ENCODE results near the gene SLC9A4.

Gene SLC9A4

DNA sequence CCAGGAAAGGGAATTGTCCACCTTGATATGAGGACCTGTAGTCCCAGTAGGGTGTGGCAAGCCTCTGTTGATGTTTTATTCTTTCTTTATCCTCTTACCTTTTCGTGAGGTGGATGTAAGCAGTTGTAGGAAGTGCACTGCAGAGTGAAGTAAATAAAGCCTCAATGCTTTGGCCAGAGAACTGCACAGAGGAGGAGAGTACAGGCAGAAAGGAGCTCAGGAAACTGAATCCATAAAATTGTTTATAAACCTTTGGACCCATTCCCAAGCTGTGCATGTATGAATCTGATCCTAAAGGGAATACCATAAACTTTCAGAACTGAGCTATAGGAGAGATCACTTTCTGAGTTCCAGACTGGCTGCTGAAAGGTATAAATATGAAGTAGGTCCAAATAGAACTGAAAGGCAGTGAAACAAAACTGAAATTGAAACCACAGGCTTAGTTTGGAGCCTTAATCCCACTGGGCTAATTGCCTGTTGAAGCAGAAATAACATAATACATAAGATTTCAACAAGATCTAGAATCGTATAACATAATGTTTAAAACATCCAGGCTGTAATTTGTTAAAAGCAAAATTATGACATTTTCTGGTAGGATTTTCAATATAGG lies 17.9 kb upstream of the SLC9A4 start:
- DNase-seq (ENCODE audit: low read depth), result no peak

DNA sequence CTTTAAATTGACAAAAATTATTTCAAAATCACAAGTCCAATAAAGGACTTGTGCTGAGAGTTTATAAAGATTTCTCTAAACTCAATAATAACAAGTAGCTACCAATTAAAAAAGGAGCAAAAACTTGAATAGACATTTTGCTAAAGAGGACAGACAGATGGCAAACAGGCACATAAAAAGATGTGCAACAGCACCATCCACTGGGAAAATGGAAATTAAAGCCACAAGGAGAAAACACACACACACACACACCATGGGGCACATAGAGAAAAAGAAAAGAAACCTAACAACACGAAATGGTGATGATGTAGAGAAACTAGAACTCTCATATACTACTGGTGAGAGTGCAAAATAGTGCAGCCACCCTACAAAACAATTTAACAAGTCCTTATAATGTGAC lies 12.6 kb upstream of the SLC9A4 start:
- no peak for DNase-seq (ENCODE audit: low read depth)

GRCh38 chr2:102461188-102461587 lies 11.8 kb upstream of the SLC9A4 start:
- DNase-seq (ENCODE audit: low read depth), result no peak

DNA sequence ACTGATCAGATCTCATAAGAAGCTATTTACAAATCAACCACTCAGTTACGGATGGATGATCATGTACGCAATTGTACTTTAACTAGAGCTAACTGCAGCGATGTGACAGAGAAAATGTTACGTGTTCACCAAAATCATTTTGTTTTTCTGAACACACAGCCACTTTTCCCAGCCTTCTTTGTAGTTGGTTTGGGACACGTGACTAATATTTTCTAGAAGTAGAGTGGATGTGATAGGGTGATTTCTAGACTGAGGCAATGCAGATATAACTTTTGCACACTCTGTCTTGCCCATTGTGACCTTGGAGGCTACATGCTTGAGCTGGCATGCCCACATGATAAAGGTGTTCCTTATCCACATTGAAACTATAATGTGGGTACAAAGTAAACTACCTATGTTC lies 9.9 kb upstream of the SLC9A4 start:
- DNase-seq (ENCODE audit: low read depth), result no peak

GRCh38 chr2:102470168-102470567 lies 2.9 kb upstream of the SLC9A4 start:
- DNase-seq (ENCODE audit: low read depth), result no peak

DNA sequence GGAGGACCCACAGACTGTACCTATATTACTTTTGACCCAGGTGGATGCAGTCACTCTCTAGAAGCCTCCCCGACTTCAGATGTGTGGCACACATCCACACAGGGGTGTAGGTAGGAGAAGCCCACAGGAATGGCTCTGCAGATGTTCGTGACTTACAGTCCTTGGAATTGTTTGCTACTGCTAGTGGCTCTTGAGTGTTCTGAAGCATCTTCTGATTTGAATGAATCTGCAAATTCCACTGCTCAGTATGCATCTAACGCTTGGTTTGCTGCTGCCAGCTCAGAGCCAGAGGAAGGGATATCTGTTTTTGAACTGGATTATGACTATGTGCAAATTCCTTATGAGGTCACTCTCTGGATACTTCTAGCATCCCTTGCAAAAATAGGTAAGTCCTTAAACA lies 605 bp downstream of the SLC9A4 start:
- no peak for DNase-seq (ENCODE audit: low read depth)

DNA sequence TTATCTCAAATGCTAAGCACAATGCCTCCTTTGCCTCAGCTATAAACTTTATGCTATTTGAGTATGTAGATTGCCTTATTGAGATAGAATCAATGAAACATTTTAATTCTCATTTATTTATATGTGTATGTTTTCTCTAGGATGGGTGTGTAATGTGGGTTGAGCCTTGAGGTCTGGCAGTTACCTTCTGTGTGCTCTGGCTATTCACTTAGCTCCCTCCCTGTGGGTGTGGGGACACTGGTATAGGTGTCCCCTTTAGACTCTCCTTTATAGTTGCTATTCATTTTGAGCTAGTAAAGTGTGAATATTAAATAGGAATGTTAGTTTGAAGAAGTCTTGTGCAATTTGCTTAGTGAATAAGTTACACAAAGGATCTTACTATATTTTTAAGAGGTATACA lies 1.8 kb downstream of the SLC9A4 start:
- no peak for DNase-seq (ENCODE audit: low read depth)

GRCh38 chr2:102478686-102479470 lies 5.9 kb downstream of the SLC9A4 start:
- no peak for DNase-seq (ENCODE audit: low read depth)

DNA sequence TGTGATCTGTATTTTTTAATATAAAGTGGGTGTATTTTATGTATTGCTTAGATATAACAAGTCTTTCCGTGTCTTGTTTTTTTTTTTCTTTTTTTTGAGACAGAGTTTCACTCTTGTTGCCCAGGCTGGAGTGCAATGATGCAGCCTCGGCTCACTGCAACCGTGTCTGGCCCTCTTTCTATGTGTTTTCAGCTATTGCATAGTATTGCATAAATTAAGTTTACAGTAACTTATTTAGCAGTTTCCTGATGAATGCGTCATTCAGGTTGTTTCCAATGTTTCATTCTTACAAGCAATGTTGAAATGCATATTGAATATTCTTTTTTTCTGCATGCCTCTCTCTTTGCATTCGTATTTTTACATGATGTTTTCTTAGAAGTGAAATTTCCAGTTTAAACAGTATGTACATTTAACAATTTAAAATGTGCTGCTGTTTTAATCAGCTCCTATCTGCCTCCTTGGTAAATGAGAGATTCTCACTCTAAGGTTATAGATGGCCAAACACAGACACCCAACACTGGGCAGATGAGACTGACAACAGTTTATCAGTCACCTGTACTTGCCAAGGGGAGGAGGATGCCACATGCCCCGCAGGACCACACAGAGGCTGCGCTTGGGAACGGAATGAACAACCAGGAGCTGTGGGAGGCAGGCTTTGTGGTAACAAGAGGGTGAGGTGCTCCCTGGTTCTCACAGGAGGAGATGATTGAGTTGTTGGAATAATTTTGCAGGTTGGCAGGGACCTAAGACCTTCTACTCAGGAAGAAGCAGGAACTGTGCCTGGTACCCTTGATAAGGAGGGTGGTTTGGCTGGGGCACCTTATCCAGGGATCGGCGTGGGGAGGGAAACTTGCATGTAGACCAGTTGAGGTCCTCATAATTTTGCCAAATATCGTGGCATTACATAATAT lies 7.5 kb downstream of the SLC9A4 start:
- DNase-seq (ENCODE audit: low read depth), result no peak

- no peak for DNase-seq (ENCODE audit: low read depth)
Measured at GRCh38 chr2:102481931-102482330, 8.9 kb downstream of the SLC9A4 start.

DNA sequence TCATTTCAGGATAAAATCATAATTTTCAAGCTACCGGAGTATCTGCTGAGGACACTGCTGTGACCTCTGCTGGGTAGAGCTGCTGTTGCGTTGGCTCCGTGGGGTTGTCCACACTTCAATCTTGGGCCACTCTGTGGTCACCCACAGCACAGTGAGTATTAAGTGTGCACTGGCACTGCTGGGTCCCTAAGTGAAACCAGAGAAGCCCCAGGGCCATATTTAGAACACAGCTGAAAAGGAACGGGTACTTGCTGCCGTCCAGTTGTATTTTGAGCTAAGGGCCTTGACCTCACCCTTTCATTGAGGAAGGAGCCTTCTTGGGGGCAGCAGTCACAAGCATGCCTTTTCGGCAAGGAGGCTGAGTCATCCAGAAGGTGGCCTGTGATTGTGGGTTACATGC lies 10.1 kb downstream of the SLC9A4 start:
- no peak for DNase-seq (ENCODE audit: low read depth)

DNA sequence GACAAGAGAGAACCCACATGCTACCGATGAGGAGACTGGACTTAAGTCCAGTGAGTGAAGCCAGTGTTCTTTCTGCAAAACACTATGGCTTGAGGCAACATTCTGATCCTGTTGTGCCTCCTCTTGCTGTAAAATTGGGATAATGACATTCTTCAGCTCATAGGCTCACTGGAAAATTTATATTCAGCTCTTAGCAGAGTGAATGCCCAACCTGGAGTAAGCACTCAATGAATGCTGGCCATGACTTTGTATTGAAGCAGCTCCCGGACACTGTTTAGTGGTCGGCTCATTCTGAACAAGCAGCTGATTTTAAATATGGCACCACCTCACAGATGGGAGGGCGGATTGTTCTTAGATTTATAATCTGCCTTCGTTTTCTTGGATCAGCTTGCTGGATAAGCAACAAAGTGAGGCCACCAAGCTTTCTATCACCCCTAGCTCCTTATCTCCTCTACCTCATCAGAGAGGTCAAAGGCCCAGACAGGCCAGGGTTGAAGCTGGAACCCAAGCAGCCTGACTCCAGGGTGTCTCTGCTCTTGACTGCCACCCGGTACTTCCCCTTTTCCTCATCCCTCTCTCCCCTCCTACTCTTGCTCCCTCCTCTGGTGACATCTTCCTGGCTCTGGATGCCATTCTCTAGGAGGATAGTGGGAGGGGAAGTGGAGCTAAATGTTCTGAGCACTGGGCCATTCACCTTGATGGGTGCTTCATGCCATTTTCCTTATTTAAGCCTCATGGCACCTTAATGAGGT lies 11.5 kb downstream of the SLC9A4 start:
- DNase-seq (ENCODE audit: low read depth), result no peak

GRCh38 chr2:102485147-102485785 lies 12.2 kb downstream of the SLC9A4 start:
- no peak for DNase-seq (ENCODE audit: low read depth)

DNA sequence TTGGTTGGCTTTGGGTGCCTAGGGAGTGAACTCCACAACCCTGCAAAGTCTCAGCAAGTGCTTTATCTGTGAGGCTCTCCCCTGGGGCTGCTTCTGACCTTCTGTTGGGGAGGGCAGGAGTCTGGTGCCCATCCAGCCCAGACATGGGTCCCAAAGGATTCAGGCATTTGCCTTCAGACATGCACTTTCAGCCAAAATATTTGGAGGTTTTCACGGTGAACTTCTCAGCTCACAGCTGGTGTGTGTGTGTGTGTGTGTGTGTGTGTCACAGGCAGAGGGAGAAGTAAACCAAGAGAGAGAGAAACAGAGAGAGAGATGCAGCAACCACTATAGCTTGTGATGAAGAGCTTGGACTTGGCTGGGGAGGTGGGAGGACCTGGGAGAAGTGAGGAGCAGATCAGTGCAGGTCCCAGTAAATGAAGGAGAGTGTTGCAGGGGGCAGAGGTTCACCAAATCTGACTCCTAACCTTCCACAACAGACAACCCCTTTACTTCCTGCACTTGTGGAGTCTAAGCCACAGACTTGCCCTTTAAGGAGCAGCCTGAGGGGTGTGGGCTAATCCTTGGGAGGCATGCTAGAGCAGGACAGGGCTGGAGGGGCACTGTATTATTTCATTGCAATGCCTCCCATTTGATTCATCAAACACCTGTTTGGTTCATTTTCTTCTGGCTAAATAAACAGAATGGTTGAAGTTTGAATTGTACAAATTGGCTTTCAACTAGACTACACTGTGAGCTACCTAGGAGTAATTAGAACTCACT lies 14.1 kb downstream of the SLC9A4 start:
- no peak for DNase-seq (ENCODE audit: low read depth)

- DNase-seq (ENCODE audit: low read depth), result no peak
Measured at GRCh38 chr2:102487761-102488462, 14.9 kb downstream of the SLC9A4 start.

- no peak for DNase-seq (ENCODE audit: low read depth)
Measured at GRCh38 chr2:102489646-102490045, 16.6 kb downstream of the SLC9A4 start.

DNA sequence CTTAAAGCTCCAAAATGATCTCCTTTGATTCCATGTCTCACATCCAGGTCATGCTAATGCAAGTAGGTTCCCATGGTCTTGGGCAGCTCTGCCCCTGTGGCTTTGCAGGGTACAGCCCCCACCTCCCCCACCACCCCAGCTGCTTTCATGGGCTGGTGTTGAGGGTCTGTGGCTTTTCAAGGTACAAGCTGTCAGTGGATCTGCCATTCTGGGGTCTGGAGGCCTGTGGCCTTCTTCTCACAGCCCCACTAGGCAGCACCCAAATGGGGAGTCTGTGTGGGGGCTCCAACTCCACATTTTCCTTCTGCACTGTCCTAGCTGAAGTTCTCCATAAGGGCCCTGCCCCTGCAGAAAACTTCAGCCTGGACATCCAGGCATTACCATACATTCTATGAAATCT lies 19.0 kb downstream of the SLC9A4 start:
- no peak for DNase-seq (ENCODE audit: low read depth)

- DNase-seq (ENCODE audit: low read depth), result no peak
Measured at GRCh38 chr2:102494570-102494969, 21.5 kb downstream of the SLC9A4 start.

DNA sequence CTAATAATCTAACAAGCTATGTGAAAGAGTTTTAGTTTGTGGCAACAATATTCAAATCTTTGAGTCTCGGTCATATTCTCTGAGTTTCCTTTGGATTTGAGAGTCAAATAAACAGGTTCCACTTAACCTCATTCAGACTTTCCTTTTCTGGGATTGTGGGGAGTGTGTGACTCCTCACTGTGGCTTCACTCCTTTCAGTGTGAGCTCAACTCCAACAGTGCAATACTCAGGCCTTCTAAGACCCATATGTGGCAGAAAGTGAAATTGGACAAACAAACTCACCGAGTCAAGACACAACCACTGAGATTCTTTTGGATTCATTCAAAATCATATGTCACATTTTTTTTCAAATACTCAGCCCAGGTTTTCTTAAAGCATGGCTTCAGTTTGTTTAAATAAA lies 25.4 kb downstream of the SLC9A4 start:
- no peak for DNase-seq (ENCODE audit: low read depth)

GRCh38 chr2:102499558-102499957 lies 26.5 kb downstream of the SLC9A4 start:
- DNase-seq (ENCODE audit: low read depth), result no peak
